Astrocyte (in vitro differentiated cells and primary cell): ENCODE data around the gene FITM2. TPM values are rescaled to one million over a fixed set of nuclear protein-coding genes. Genes with fewer than 3 reads are reported as not detected.

Experiments used
- DNase-seq: peaks from one replicate; pipeline ENCODE4 v3.0.0-alpha.2; 2010; ENCODE audit warnings: low read depth
- FAIRE-seq: peaks from 2 replicates; lab custom pipeline; 2011; peaks lifted over from hg19 to GRCh38; lab: Jason Lieb, UNC
- H2AFZ ChIP-seq: 2 replicates; pipeline ENCODE4 v1.6.0; 2012; ENCODE audit warnings: low read depth, low read length, inconsistent platforms
- H3K27ac ChIP-seq: 2 replicates; pipeline ENCODE4 v1.5.1; 2011; ENCODE audit warnings: low read depth, low read length, inconsistent platforms
- H3K27me3 ChIP-seq: 2 replicates; pipeline ENCODE4 v1.6.0; 2011; ENCODE audit warnings: low read length, inconsistent platforms; ENCODE audit not compliant: insufficient read depth
- H3K36me3 ChIP-seq: 2 replicates; pipeline ENCODE4 v1.5.1; 2011; ENCODE audit warnings: low read length, inconsistent platforms; ENCODE audit not compliant: insufficient read depth
- H3K4me1 ChIP-seq: 2 replicates; pipeline ENCODE4 v1.5.1; 2011; ENCODE audit warnings: low read length, inconsistent platforms; ENCODE audit not compliant: insufficient read depth
- H3K4me2 ChIP-seq: 2 replicates; pipeline ENCODE4 v1.6.0; 2012; ENCODE audit warnings: low read length, inconsistent platforms
- H3K4me3 ChIP-seq: 2 replicates; pipeline ENCODE4 v1.5.1; 2011; ENCODE audit warnings: low read depth, mild to moderate bottlenecking, low read length, inconsistent platforms; ENCODE audit not compliant: insufficient read depth
- H3K79me2 ChIP-seq: 2 replicates; pipeline ENCODE4 v1.6.0; 2012; ENCODE audit warnings: mild to moderate bottlenecking, low read length, inconsistent platforms; ENCODE audit not compliant: insufficient read depth
- H3K9ac ChIP-seq: 2 replicates; pipeline ENCODE4 v1.6.0; 2012; ENCODE audit warnings: mild to moderate bottlenecking, low read length, inconsistent platforms
- H3K9me3 ChIP-seq: 2 replicates; pipeline ENCODE4 v1.5.1; 2012; ENCODE audit warnings: low read depth, mild to moderate bottlenecking, low read length, inconsistent platforms; ENCODE audit not compliant: insufficient read depth
- H4K20me1 ChIP-seq: 2 replicates; pipeline ENCODE4 v1.6.0; 2012; ENCODE audit warnings: low read length, inconsistent platforms; ENCODE audit not compliant: insufficient read depth
- H3K27ac Mint-ChIP-seq: one replicate; pipeline ENCODE4 v1.8.0; 2021; ENCODE audit warnings: mild to moderate bottlenecking, mixed read lengths; ENCODE audit not compliant: unreplicated experiment
- H3K27me3 Mint-ChIP-seq: one replicate; pipeline ENCODE4 v1.8.0; 2021; ENCODE audit warnings: low read depth, mixed read lengths; ENCODE audit not compliant: unreplicated experiment
- H3K36me3 Mint-ChIP-seq: one replicate; pipeline ENCODE4 v1.8.0; 2021; ENCODE audit warnings: low read depth, mixed read lengths; ENCODE audit not compliant: unreplicated experiment
- H3K4me1 Mint-ChIP-seq: one replicate; pipeline ENCODE4 v1.8.0; 2021; ENCODE audit warnings: low read depth, mixed read lengths; ENCODE audit not compliant: unreplicated experiment
- H3K4me3 Mint-ChIP-seq: one replicate; pipeline ENCODE4 v1.8.0; 2021; ENCODE audit warnings: mild to moderate bottlenecking, moderate library complexity, mixed read lengths; ENCODE audit not compliant: unreplicated experiment
- H3K9me3 Mint-ChIP-seq: one replicate; pipeline ENCODE4 v1.8.0; 2021; ENCODE audit warnings: mild to moderate bottlenecking, mixed read lengths; ENCODE audit not compliant: unreplicated experiment
- CTCF ChIP-seq: IDR thresholded peaks from 2 replicates; pipeline ENCODE4 v1.5.1; 2011; ENCODE audit warnings: low read depth, mild to moderate bottlenecking, inconsistent platforms, low read length, moderate library complexity; ENCODE audit not compliant: insufficient read depth
- EZH2 ChIP-seq: IDR thresholded peaks from 2 replicates; pipeline ENCODE4 v1.6.1; 2012; ENCODE audit warnings: mild to moderate bottlenecking, low read length, inconsistent platforms; ENCODE audit not compliant: insufficient read depth
- total RNA-seq: library from RNA; stranded (reverse); gene quantifications from 2 replicates; pipeline ENCODE4 v1.2.1, GENCODE V29; 2021

FITM2 gene
- total RNA-seq, 1 donor from 2014 or later: 6.3 TPM

DNA sequence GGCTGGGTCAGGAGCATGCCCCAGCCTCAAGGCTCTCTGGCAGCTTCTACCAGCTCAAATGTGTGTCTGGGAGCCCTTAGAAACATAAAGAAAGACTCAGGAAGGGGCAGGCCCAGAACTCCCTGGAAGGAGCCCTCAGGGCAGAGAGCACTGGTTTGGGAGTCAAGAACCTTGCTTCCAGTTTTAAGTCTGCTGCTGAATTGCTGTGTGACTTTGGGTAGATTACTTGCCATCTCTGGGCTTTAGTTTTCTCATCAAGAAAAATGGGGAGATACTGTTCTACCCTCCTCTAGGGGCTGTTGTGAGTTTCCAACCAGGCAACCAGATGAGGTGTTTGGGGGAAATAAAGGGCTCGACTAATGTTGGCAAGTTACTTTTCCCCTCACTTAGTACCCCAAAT, 55.1 kb downstream of the FITM2 start:
- H3K79me2 ChIP-seq: no peaks in the 10 kb centered on the region
- DNase-seq (no peak), FAIRE-seq (no peak)
- no peak overlapping the region for H3K27ac ChIP-seq
- TF ChIP-seq CTCF: no peak
- no peak for TF ChIP-seq EZH2
- Mint-ChIP-seq H3K4me3 (no peak overlapping the region), H3K36me3 (peaks cover 1% of the 10 kb centered on the region), H3K4me1 (no peaks in the 10 kb centered on the region), H3K27me3 (peaks cover 27% of the 10 kb centered on the region), H3K9me3 (no peaks in the 10 kb centered on the region), H3K27ac (no peak overlapping the region)
- H4K20me1 ChIP-seq: no peaks in the 10 kb centered on the region
- no peaks in the 10 kb centered on the region for H3K9me3 ChIP-seq
- H3K36me3 ChIP-seq: no peaks in the 10 kb centered on the region
- H3K4me2 ChIP-seq: no peak overlapping the region
- no peaks in the 10 kb centered on the region for H3K4me1 ChIP-seq
- H3K27me3 ChIP-seq: no peaks in the 10 kb centered on the region
- no peak overlapping the region for H3K4me3 ChIP-seq
- no peak overlapping the region for H3K9ac ChIP-seq
- no peak overlapping the region for H2AFZ ChIP-seq

DNA sequence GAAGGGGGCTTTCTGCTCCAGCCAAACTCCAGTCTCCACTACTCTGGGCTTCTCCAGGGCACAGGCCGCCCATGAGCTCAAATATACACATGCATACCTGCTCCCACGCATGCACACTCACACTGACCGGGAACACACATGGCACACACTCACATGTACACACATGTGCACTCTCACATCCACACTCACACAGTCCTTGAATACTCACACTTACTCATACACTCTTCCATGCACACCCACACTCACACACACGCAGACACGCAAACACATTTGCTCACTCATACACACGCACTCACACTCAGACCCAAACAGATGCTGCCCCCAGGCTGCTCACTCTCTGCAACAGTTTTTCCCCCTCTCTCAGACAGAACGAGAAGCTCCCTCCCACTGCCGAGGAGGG, 56.9 kb downstream of the FITM2 start:
- Histone ChIP-seq H3K79me2 (no peaks in the 10 kb centered on the region), H3K4me3 (no peak overlapping the region), H3K4me1 (no peaks in the 10 kb centered on the region), H3K9me3 (no peaks in the 10 kb centered on the region), H3K4me2 (no peak overlapping the region), H3K9ac (no peak overlapping the region), H4K20me1 (no peaks in the 10 kb centered on the region), H3K27ac (no peak overlapping the region), H3K36me3 (no peaks in the 10 kb centered on the region), H2AFZ (no peak overlapping the region), H3K27me3 (no peaks in the 10 kb centered on the region)
- Mint-ChIP-seq H3K9me3 (no peaks in the 10 kb centered on the region), H3K27me3 (peaks cover 29% of the 10 kb centered on the region), H3K4me3 (no peak overlapping the region), H3K27ac (no peak overlapping the region), H3K36me3 (no peaks in the 10 kb centered on the region), H3K4me1 (no peaks in the 10 kb centered on the region)
- FAIRE-seq (no peak), DNase-seq (no peak)
- TF ChIP-seq CTCF (no peak), EZH2 (no peak)

GRCh38 chr20:44253528-44253927, 57.5 kb downstream of the FITM2 start:
- H3K4me1 Mint-ChIP-seq: no peaks in the 10 kb centered on the region
- no peak overlapping the region for H3K27ac Mint-ChIP-seq
- Histone ChIP-seq H3K36me3 (no peaks in the 10 kb centered on the region), H3K9me3 (no peaks in the 10 kb centered on the region), H3K27me3 (no peaks in the 10 kb centered on the region), H3K9ac (no peak overlapping the region), H2AFZ (no peak overlapping the region), H3K27ac (no peak overlapping the region), H3K4me3 (no peak overlapping the region), H3K4me1 (no peaks in the 10 kb centered on the region), H3K79me2 (no peaks in the 10 kb centered on the region), H4K20me1 (peaks cover 3% of the 10 kb centered on the region), H3K4me2 (no peak overlapping the region)
- H3K9me3 Mint-ChIP-seq: no peaks in the 10 kb centered on the region
- DNase-seq (no peak), FAIRE-seq (no peak)
- no peak overlapping the region for H3K4me3 Mint-ChIP-seq
- H3K27me3 Mint-ChIP-seq: peaks cover 23% of the 10 kb centered on the region
- H3K36me3 Mint-ChIP-seq: no peaks in the 10 kb centered on the region
- TF ChIP-seq EZH2 (no peak), CTCF (no peak)

Other genes with a start within 250 kb of the FITM2 start
- gene JPH2, start 124.0 kb downstream of the FITM2 start, total RNA-seq: 18.1 and 18.5 TPM in 2 replicates
- 28.9 and 30.9 TPM in 2 replicates for gene OSER1, start 100.4 kb downstream of the FITM2 start, total RNA-seq
- gene GDAP1L1, start 63.9 kb downstream of the FITM2 start, total RNA-seq: 0.64 and 0.77 TPM in 2 replicates
- 0.25 and 1.3 TPM in 2 replicates for gene R3HDML, start 25.8 kb upstream of the FITM2 start, total RNA-seq
- not detected in 2 replicates for gene HNF4A, start 44.5 kb upstream of the FITM2 start, total RNA-seq
- 23.3 and 25.2 TPM in 2 replicates for gene TTPAL, start 164.7 kb upstream of the FITM2 start, total RNA-seq
- 94.3 and 107 TPM in 2 replicates for gene SERINC3, start 210.9 kb upstream of the FITM2 start, total RNA-seq